Kidney (tissue), 22 donors: ENCODE measurements around the gene CD38. TPM values are rescaled to one million over a fixed set of nuclear protein-coding genes. Genes with fewer than 3 reads are reported as not detected.
"Not testable (repeated sequence)": the region's sequence is repeated elsewhere in the genome, so short reads cannot be mapped to it uniquely, and the experiment has no call there.

Source experiments
- DNase-seq, 5 donors: peaks; one replicate each; pipeline ENCODE4 v3.0.0-alpha.2; 2013 to 2020
- FAIRE-seq: peaks from 2 replicates; lab custom pipeline; 2012; peaks lifted over from hg19 to GRCh38; lab: Jason Lieb, UNC
- H3K27ac ChIP-seq, 2 donors: one replicate each; pipeline ENCODE4 v1.7.0; 2013; ENCODE audit warnings: low read depth in 2 of 2, low read length in 2 of 2, inconsistent platforms in 1 of 2
- H3K27me3 ChIP-seq: one replicate; pipeline ENCODE4 v1.7.1; 2013; ENCODE audit warnings: low read length, inconsistent platforms; ENCODE audit not compliant: control insufficient read depth, insufficient read depth
- H3K36me3 ChIP-seq, 3 donors: one replicate each; pipeline versions ENCODE4 v1.7.0 to v1.7.1; 2013; ENCODE audit warnings: low read length in 3 of 3, control low read depth in 1 of 3, inconsistent platforms in 1 of 3; ENCODE audit not compliant: insufficient read depth in 3 of 3, control insufficient read depth in 2 of 3
- H3K4me1 ChIP-seq, 3 donors: one replicate each; pipeline versions ENCODE4 v1.7.0 to v1.7.1; 2013; ENCODE audit warnings: low read length in 3 of 3, inconsistent platforms in 1 of 3, low read depth in 1 of 3; ENCODE audit not compliant: control insufficient read depth in 2 of 3, insufficient read depth in 2 of 3
- H3K4me3 ChIP-seq, 3 donors: one replicate each; pipeline versions ENCODE4 v1.7.0 to v1.8.1; 2013; ENCODE audit warnings: low read length in 3 of 3, control low read depth in 1 of 3, inconsistent platforms in 1 of 3
- H3K9ac ChIP-seq, 3 donors: one replicate each; pipeline versions ENCODE4 v1.7.0 to v1.7.1; 2013; ENCODE audit warnings: low read length in 3 of 3, control low read depth in 1 of 3, inconsistent platforms in 1 of 3
- H3K9me3 ChIP-seq, 3 donors: one replicate each; pipeline versions ENCODE4 v1.7.0 to v1.7.1; 2013; ENCODE audit warnings: low read length in 3 of 3, control low read depth in 1 of 3, inconsistent platforms in 1 of 3; ENCODE audit not compliant: control insufficient read depth in 2 of 3, insufficient read depth in 1 of 3
- CTCF ChIP-seq: IDR thresholded peaks from 3 replicates; pipeline ENCODE4 v1.5.1; 2012; ENCODE audit warnings: mild to moderate bottlenecking, moderate library complexity, borderline replicate concordance; ENCODE audit not compliant: insufficient read depth; ENCODE audit errors: extremely low read depth
- intact Hi-C: fragments of 100-400 bp; cut with DNase I; formaldehyde crosslinking; loops from one replicate; pipeline ENCODE4 v1.11.1; 2022
- long read RNA-seq, 10 donors: library from polyadenylated mRNA in 1 of 10; unstranded in 1 of 10; transcript quantifications; one replicate each; pipeline ENCODE4 v2.0.0 and lab custom pipeline, GENCODE V29; 2021 to 2026
- polyA plus RNA-seq: library from polyadenylated mRNA; stranded (reverse); fragments of 350-450 nt; fragmentation: Illumina TruSeq; extraction: RNeasy Lipid Tissue Mini Kit (QIAGEN cat#74804); gene quantifications from one replicate; pipeline ENCODE4 v1.2.3, GENCODE V29; 2014; ENCODE audit warnings: low read depth, low replicate concordance; ENCODE audit not compliant: insufficient read depth
- total RNA-seq: library from RNA; stranded (reverse); fragmentation: NEBNext Ultra II Directional; extraction: Animal tissue kit (Norgen Biotek cat#: 25700); gene quantifications from one replicate; pipeline ENCODE4 v1.2.1, GENCODE V29; 2021
- donor health status: control.
- donor health status: control.
- donor health status: control.
- donor health status: control.
- donor health status: control.
- donor health status: DM: yes; HTN: yes; CAD: no.
- donor health status: Normal renal cell carcinoma (clear cell type).

The CD38 gene
- 8.9 TPM for total RNA-seq
- polyA plus RNA-seq: 0.15 TPM
- long read RNA-seq, donor 1: 0 reads
- long read RNA-seq, donor 2, full-length matches to known transcripts: 1 of 1 reads
- long read RNA-seq, donor 2, partial matches to known transcripts: 0 of 1 reads
- long read RNA-seq, donor 2, other reads (novel, unspliced or antisense): 0 of 1 reads
- long read RNA-seq, donor 3, partial matches to known transcripts: 0 of 1 reads
- long read RNA-seq, donor 3, other reads (novel, unspliced or antisense): 0 of 1 reads
- long read RNA-seq, donor 4: 0 reads
- long read RNA-seq, donor 5: 0 reads
- long read RNA-seq, donor 6: 0 reads
- long read RNA-seq, donor 7, partial matches to known transcripts: 0 of 1 reads
- long read RNA-seq, donor 7, other reads (novel, unspliced or antisense): 1 of 1 reads
- long read RNA-seq, donor 8: 0 reads
- long read RNA-seq, donor 9: 0 reads
- long read RNA-seq, donor 10, partial matches to known transcripts: 0 of 2 reads
- long read RNA-seq, donor 10, other reads (novel, unspliced or antisense): 0 of 2 reads

GRCh38 chr4:15778289-15779241 lies at the start of gene CD38:
Gene CD38, plus strand, starts transcription at chr4:15778328. Its CDS starts 87 bp downstream, at chr4:15778415.
- peak within 1 kb of the TSS in 1 of 2 donors; percentile 41 for H3K27ac ChIP-seq
- TF ChIP-seq CTCF: no peak
- DNase-seq (peak; percentile 19 to 79 (median 43)), FAIRE-seq (no peak)
- peaks cover 0 to 3% (median 3%) of the 10 kb centered on the region in 3 donors for H3K4me1 ChIP-seq
- H3K36me3 ChIP-seq: no peaks in the 10 kb centered on the region
- intact Hi-C loops: no loop called here
- peak within 1 kb of the TSS in 2 of 3 donors; percentile 43 to 44 for H3K9ac ChIP-seq
- peak within 1 kb of the TSS; percentile 53 to 66 (median 66) for H3K4me3 ChIP-seq
- H3K27me3 ChIP-seq: no peaks in the 10 kb centered on the region
- H3K9me3 ChIP-seq: no peaks in the 10 kb centered on the region

GRCh38 chr4:15729910-15730533 lies 48.1 kb upstream of the CD38 start:
- Histone ChIP-seq H3K36me3 (no peaks in the 10 kb centered on the region), H3K9me3 (no peaks in the 10 kb centered on the region), H3K9ac (no peak overlapping the region), H3K4me3 (no peak overlapping the region), H3K4me1 (no peaks in the 10 kb centered on the region), H3K27me3 (no peaks in the 10 kb centered on the region), H3K27ac (no peak overlapping the region)
- FAIRE-seq (peak; percentile 97), DNase-seq (peak in 2 of 5 donors; percentile 50 to 69)
- intact Hi-C loops: no loop called here
- peak; percentile 73 for TF ChIP-seq CTCF

GRCh38 chr4:15733061-15733460 lies 45.1 kb upstream of the CD38 start:
- intact Hi-C loops, H3K4me3 ChIP-seq, H3K9ac ChIP-seq, DNase-seq, H3K27ac ChIP-seq, FAIRE-seq, H3K27me3 ChIP-seq, H3K9me3 ChIP-seq, H3K36me3 ChIP-seq, H3K4me1 ChIP-seq: not testable (repeated sequence)
